GM12878 (cell line): Measurements from ENCODE around the gene BCAP31. TPM values are rescaled to one million over a fixed set of nuclear protein-coding genes. Genes with fewer than 3 reads are reported as not detected.

Experiments
- ATAC-seq: fragments of 200-7000 bp; cut with Tn5 transposase; 3 replicates; pipeline ENCODE4 v1.9.1; 2020; ENCODE audit warnings: mild to moderate bottlenecking, moderate library complexity
- BruUV-seq: library from RNA; stranded (reverse); fragments of 400-500 nt; replicated peaks from 2 replicates; lab custom pipeline; 2021; lab: Mats Ljungman, UMichigan
- CTCF ChIA-PET: fragments of 300-600 bp; sonication (Branson Sonifier 250); formaldehyde crosslinking; extraction: SDS; loops from one replicate; lab custom pipeline; 2021; ENCODE audit warnings: inconsistent platforms; lab: Yijun Ruan, JAX
- POLR2A ChIA-PET: fragments of 350-600 bp; formaldehyde crosslinking; extraction: SDS; loops from one replicate; lab custom pipeline; 2021; ENCODE audit warnings: inconsistent platforms; lab: Charles Lee
- RAD21 ChIA-PET: fragments of 300-600 bp; sonication (Branson Sonifier 250); formaldehyde crosslinking; loops from one replicate; lab custom pipeline; 2023; ENCODE audit warnings: antibody characterized with exemption; ENCODE audit not compliant: unreplicated experiment; lab: Charles Lee
- SMC1A ChIA-PET: fragments of 300-600 bp; sonication (Branson Sonifier 250); formaldehyde crosslinking; loops from one replicate; lab custom pipeline; 2023; ENCODE audit not compliant: unreplicated experiment, uncharacterized antibody; lab: Charles Lee
- DNase-seq: peaks from one replicate; pipeline ENCODE4 v3.0.0-alpha.2; 2011; ENCODE audit warnings: low read depth, low spot score
- FAIRE-seq: peaks from 3 replicates; lab custom pipeline; 2011; peaks lifted over from hg19 to GRCh38; lab: Jason Lieb, UNC
- H2AFZ ChIP-seq: 2 replicates; pipeline ENCODE4 v1.6.0; 2011; ENCODE audit warnings: low read depth, low read length, control low read depth; ENCODE audit not compliant: control insufficient read depth
- H3K27ac ChIP-seq: 2 replicates; pipeline ENCODE4 v1.5.1; 2011; ENCODE audit warnings: control low read depth; ENCODE audit not compliant: control insufficient read depth, insufficient read depth
- H3K27me3 ChIP-seq, 2 experiments: replicated peaks in 1 of 2; 2 replicates each; pipeline versions ENCODE4 v1.6.0 to v1.6.1; 2011; ENCODE audit warnings: low read length in 1 of 2; ENCODE audit not compliant: control insufficient read depth in 2 of 2, insufficient read depth in 2 of 2
- H3K36me3 ChIP-seq, 2 experiments: 2 replicates each; pipeline ENCODE4 v1.5.1; 2011; ENCODE audit warnings: low read length in 1 of 2; ENCODE audit not compliant: control insufficient read depth in 2 of 2, insufficient read depth in 2 of 2
- H3K4me1 ChIP-seq: 2 replicates; pipeline ENCODE4 v1.6.1; 2011; ENCODE audit warnings: mild to moderate bottlenecking, low read length, moderate library complexity, mixed read lengths; ENCODE audit not compliant: control insufficient read depth, insufficient read depth
- H3K4me2 ChIP-seq: 2 replicates; pipeline ENCODE4 v1.6.0; 2011; ENCODE audit warnings: control low read depth; ENCODE audit not compliant: control insufficient read depth, insufficient read depth
- H3K4me3 ChIP-seq: fragments of 200-600 bp; sonication (generic); 2 replicates; pipeline ENCODE4 v1.5.1; 2016
- H3K79me2 ChIP-seq: 2 replicates; pipeline ENCODE4 v1.6.0; 2011; ENCODE audit warnings: low read length; ENCODE audit not compliant: control insufficient read depth, insufficient read depth
- H3K9ac ChIP-seq: 2 replicates; pipeline ENCODE4 v1.8.0; 2011; ENCODE audit warnings: low read length, control low read depth, mixed read lengths; ENCODE audit not compliant: control insufficient read depth, insufficient read depth
- H3K9me3 ChIP-seq: replicated peaks from 3 replicates; pipeline ENCODE4 v1.5.1; 2011; ENCODE audit warnings: mild to moderate bottlenecking, low read length; ENCODE audit not compliant: control insufficient read depth, insufficient read depth
- H4K20me1 ChIP-seq: 2 replicates; pipeline ENCODE4 v1.6.0; 2011; ENCODE audit not compliant: control insufficient read depth, insufficient read depth
- ASH2L ChIP-seq: fragments of 300-600, 200-600 bp; sonication (generic); IDR thresholded peaks from 2 replicates; pipeline ENCODE4 v1.6.1; 2017; ENCODE audit warnings: low read depth, mild to moderate bottlenecking, borderline replicate concordance
- CEBPB ChIP-seq, 2 experiments: fragments of 150-350 bp in 1 of 2; IDR thresholded peaks; 2 replicates each; pipeline ENCODE4 v1.6.1; 2012 to 2014; ENCODE audit warnings: low read depth in 2 of 2, low read length in 2 of 2, borderline replicate concordance in 1 of 2, inconsistent platforms in 1 of 2
- CHD1 ChIP-seq: IDR thresholded peaks from 2 replicates; pipeline ENCODE4 v1.6.1; 2012; ENCODE audit warnings: low read depth, low read length, improper control_type of control experiment
- CHD2 ChIP-seq: IDR thresholded peaks from 2 replicates; pipeline ENCODE4 v1.6.1; 2011; ENCODE audit warnings: low read depth, low read length, improper control_type of control experiment, borderline replicate concordance
- FOXK2 ChIP-seq: fragments of 450-650 bp; IDR thresholded peaks from 2 replicates; pipeline ENCODE4 v1.6.1; 2017; ENCODE audit warnings: mild to moderate bottlenecking, moderate library complexity
- HDGF ChIP-seq: fragments of 450-650 bp; IDR thresholded peaks from 2 replicates; pipeline ENCODE4 v1.6.1; 2016; ENCODE audit warnings: antibody characterized with exemption
- MEF2B ChIP-seq: fragments of 450-650 bp; IDR thresholded peaks from 2 replicates; pipeline ENCODE4 v1.6.1; 2018; ENCODE audit warnings: mild to moderate bottlenecking, moderate library complexity; ENCODE audit not compliant: partially characterized antibody, poor library complexity, severe bottlenecking
- MTA3 ChIP-seq: IDR thresholded peaks from 2 replicates; pipeline ENCODE4 v1.6.1; 2012; ENCODE audit warnings: low read length, inconsistent platforms, borderline replicate concordance
- NFIC ChIP-seq: IDR thresholded peaks from 2 replicates; pipeline ENCODE4 v1.6.1; 2012; ENCODE audit warnings: low read depth, mild to moderate bottlenecking, inconsistent platforms, low read length, moderate library complexity
- NR2F1 ChIP-seq: fragments of 450-650 bp; conservative IDR thresholded peaks from 2 replicates; pipeline ENCODE4 v1.6.1; 2017; ENCODE audit warnings: mild to moderate bottlenecking
- POLR2A ChIP-seq: IDR thresholded peaks from 2 replicates; pipeline ENCODE4 v1.6.1; 2011; ENCODE audit warnings: low read depth, mild to moderate bottlenecking, low read length
- RB1 ChIP-seq: fragments of 450-650 bp; formaldehyde crosslinking; IDR thresholded peaks from 2 replicates; pipeline ENCODE4 v1.6.1; 2017; ENCODE audit warnings: mild to moderate bottlenecking, borderline replicate concordance
- SMC3 ChIP-seq: IDR thresholded peaks from 2 replicates; pipeline ENCODE4 v1.6.1; 2011; ENCODE audit warnings: low read length, improper control_type of control experiment, borderline replicate concordance
- SPI1 ChIP-seq: IDR thresholded peaks from 2 replicates; pipeline ENCODE4 v1.6.1; 2011; ENCODE audit warnings: low read depth, mild to moderate bottlenecking, low read length, moderate library complexity, borderline replicate concordance; ENCODE audit not compliant: insufficient read depth
- TARDBP ChIP-seq: IDR thresholded peaks from 2 replicates; pipeline ENCODE4 v1.6.1; 2016; ENCODE audit warnings: borderline replicate concordance
- ZBTB33 ChIP-seq: fragments of 450-650 bp; IDR thresholded peaks from 2 replicates; pipeline ENCODE4 v1.6.1; 2017; ENCODE audit warnings: mild to moderate bottlenecking
- WGBS: methylation state at CpG from one replicate; pipeline ENCODE4 v1.1.6; 2016; ENCODE audit warnings: low lambda C conversion rate; ENCODE audit not compliant: insufficient replicate concordance, insufficient coverage; ENCODE audit errors: missing lambda C conversion rate; 5-methylcytosine and 5-hydroxymethylcytosine counted together
- in situ Hi-C: fragments of 300-500 bp; cut with MboI; formaldehyde crosslinking; loops from 9 replicates; pipeline ENCODE4 v1.14.3; 2018; ENCODE audit warnings: mixed read lengths
- intact Hi-C: fragments of 100-400 bp; cut with micrococcal nuclease; formaldehyde crosslinking; loops from one replicate; pipeline ENCODE4 v1.14.2; 2022; ENCODE audit not compliant: unreplicated experiment
- polyA plus RNA-seq, 11 experiments: library from polyadenylated mRNA; depleted of rRNA in 4 of 11; unstranded in 6 of 11; stranded (reverse) in 5 of 11; fragments of >200 nt; fragmentation: Nextera tagmentation in 4 of 11; fragmentation: Illumina TruSeq in 1 of 11; extraction: Ambion mirVana in 4 of 11; extraction: Trizol in 1 of 11; gene quantifications; 1 replicate in 1 of 11; 2 replicates in 10 of 11; pipeline versions ENCODE4 v1.2.1 to v1.2.3, GENCODE V29; 2011 to 2016; ENCODE audit warnings: inconsistent platforms in 2 of 11, missing spikeins in 2 of 11, low read depth in 1 of 11
- total RNA-seq, 4 experiments: library from RNA; depleted of rRNA in 3 of 4; stranded (reverse); fragments of >200 nt in 3 of 4; fragmentation: Illumina TruSeq in 1 of 4; extraction: Trizol in 1 of 4; gene quantifications; 2 replicates each; pipeline versions ENCODE4 v1.2.1 to v1.2.3, GENCODE V29; 2013 to 2021
- TF ChIP-seq, protein P1 (sequence below): IDR thresholded peaks from 2 replicates; pipeline ENCODE4 v1.6.1; 2011; ENCODE audit warnings: low read depth, mild to moderate bottlenecking, low read length, moderate library complexity, borderline replicate concordance; ENCODE audit errors: extremely low read depth
- TF ChIP-seq, protein P2 (sequence below): IDR thresholded peaks from 2 replicates; pipeline ENCODE4 v1.6.1; 2012; ENCODE audit warnings: low read depth, low read length, improper control_type of control experiment

The BCAP31 gene
- total and polyA plus RNA-seq, 10 of the 15 experiments (the other 5 are each of a cell fraction or from before 2014, with no cell fraction given), result 63.1 to 246 (median 95.6) TPM

DNA sequence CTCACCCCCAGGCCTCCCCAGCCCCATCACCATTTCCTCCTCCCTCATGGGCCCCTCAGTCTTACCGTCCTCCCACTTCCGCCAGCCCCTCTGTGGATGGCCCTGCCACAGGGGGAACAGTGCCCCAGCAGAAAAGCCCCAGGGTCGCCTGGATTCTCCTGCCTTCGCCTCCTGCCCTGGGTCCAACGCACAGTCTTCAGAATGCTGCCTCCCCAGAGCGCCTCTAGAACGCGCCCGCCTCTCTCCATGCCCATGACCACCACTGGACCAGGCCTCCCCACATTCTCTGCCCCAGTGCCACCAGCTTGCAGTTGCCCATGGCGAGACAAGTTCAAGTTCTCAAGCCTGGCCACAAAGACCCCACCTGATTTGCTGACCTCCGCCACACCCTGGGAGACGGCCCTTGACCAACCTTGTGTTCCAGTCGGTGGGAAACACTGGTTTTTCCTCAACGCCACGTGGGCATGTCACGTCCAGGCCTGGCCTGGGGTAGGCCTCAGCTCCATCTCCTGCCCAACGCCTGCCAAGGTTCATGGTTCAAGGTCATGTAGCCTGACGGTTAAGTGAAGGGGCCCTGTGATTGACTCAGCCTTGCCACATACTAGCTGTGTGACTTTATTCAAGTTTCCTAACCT lies 39.2 kb upstream of the BCAP31 start:
- Histone ChIP-seq H3K36me3 (no peaks in the 10 kb centered on the region), H3K4me3 (no peak overlapping the region), H3K27ac (no peak overlapping the region), H3K9me3 (no peaks in the 10 kb centered on the region), H3K79me2 (no peaks in the 10 kb centered on the region), H3K27me3 (no peaks in the 10 kb centered on the region), H3K9ac (no peak overlapping the region), H2AFZ (no peak overlapping the region), H3K4me1 (no peaks in the 10 kb centered on the region), H4K20me1 (no peaks in the 10 kb centered on the region), H3K4me2 (no peak overlapping the region)
- CTCF ChIA-PET, result interaction anchor here (0.6 to 2.3 kb wide), 9 partner anchors 10 to 205 kb away, joined by 3 to 26 read pairs (median 4); partner anchors contain the start of gene SLC6A8
- in situ Hi-C loops, result loop anchor here (5.0 kb wide), 1 partner anchor 199 kb away; no protein-coding TSS in a partner anchor
- intact Hi-C loops, result loop anchor here (5.0 kb wide), 1 partner anchor 289 kb away; no protein-coding TSS in a partner anchor
- TF ChIP-seq CHD1, result no peak
- TF ChIP-seq HDGF, result no peak
- TF ChIP-seq POLR2A, result no peak
- TF ChIP-seq ZBTB33, result no peak
- no peak for TF ChIP-seq RB1
- no peak for TF ChIP-seq TARDBP
- no peak for TF ChIP-seq ASH2L
- TF ChIP-seq FOXK2, result no peak
- TF ChIP-seq, protein P1, sequence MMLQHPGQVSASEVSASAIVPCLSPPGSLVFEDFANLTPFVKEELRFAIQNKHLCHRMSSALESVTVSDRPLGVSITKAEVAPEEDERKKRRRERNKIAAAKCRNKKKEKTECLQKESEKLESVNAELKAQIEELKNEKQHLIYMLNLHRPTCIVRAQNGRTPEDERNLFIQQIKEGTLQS, result no peak
- TF ChIP-seq CEBPB (IDR thresholded peaks at IDR 0.05; ENCODE audit: borderline replicate concordance in 1 of 2, low read depth in 2 of 2, low read length in 2 of 2), result no peak
- TF ChIP-seq SMC3, result no peak
- TF ChIP-seq SPI1, result no peak
- TF ChIP-seq NFIC, result no peak
- no peak for TF ChIP-seq MEF2B
- no peak for TF ChIP-seq CHD2
- TF ChIP-seq MTA3, result no peak
- TF ChIP-seq, protein P2, sequence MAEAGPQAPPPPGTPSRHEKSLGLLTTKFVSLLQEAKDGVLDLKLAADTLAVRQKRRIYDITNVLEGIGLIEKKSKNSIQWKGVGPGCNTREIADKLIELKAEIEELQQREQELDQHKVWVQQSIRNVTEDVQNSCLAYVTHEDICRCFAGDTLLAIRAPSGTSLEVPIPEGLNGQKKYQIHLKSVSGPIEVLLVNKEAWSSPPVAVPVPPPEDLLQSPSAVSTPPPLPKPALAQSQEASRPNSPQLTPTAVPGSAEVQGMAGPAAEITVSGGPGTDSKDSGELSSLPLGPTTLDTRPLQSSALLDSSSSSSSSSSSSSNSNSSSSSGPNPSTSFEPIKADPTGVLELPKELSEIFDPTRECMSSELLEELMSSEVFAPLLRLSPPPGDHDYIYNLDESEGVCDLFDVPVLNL, result no peak
- TF ChIP-seq NR2F1, result no peak
- POLR2A ChIA-PET, result no interaction called here
- FAIRE-seq (no peak), ATAC-seq (no peak), DNase-seq (no peak)
- no TSS peak for BruUV-seq
- SMC1A ChIA-PET, result no interaction called here
- RAD21 ChIA-PET, result no interaction called here
- WGBS, result 49% methylated on average over 18 of the region's 18 CpGs
